Cardiac fibroblast (primary cell): ENCODE measurements around the gene MFRP.

ENCODE experiments used
- DNase-seq, 2 donors: peaks; one replicate each; pipeline versions ENCODE4 v3.0.0 to v3.0.0-alpha.2; 2010; ENCODE audit warnings: low read depth in 2 of 2
- H3K4me3 ChIP-seq, 2 donors: replicated peaks in 1 of 2; 1 replicate in 1 of 2; 2 replicates in 1 of 2; pipeline ENCODE4 v1.5.1; 2011; ENCODE audit warnings: low read depth in 2 of 2, low read length in 2 of 2, mild to moderate bottlenecking in 2 of 2, moderate library complexity in 1 of 2
- TF ChIP-seq, protein P1 (sequence below): IDR thresholded peaks from one replicate; pipeline ENCODE4 v1.5.1; 2011; ENCODE audit warnings: low read depth, mild to moderate bottlenecking, low read length, inconsistent platforms

The MFRP gene

DNA sequence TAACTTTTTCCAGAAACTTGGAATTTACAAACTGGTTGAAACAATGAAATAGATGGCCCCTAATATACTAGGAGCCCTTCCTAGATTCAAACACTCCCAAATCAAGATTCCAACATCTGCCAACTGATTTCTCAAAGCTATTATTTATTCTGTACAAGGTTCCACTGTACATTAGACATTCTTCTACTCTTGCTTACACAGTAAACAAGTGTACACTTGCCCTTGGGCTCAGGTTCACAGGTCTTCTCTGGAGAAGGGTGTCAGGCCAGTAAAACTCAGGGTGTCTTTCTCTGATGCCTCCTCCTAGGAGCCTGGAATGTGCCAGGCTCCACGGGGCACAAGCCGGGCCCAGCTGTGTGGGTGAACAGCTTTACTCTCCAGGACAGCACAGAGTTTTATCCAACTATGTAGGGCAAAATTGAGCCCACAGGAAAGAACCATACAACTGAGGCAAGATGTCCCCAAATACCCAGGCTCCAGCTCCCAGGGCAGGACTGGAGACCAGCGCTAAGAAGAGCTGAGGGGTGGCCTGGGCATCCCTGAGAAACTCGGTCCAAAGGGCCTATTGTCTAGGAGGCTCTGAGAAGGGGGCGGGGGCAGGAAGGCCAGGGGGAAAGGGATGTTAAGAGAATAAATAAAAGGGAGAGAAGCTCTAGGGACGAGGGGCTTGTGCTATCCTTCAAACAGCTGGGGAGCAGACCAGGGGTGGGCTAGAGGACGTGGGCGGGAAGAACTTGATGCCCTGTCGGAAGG is 8.8 kb upstream of the MFRP start:
- TF ChIP-seq, protein P1, sequence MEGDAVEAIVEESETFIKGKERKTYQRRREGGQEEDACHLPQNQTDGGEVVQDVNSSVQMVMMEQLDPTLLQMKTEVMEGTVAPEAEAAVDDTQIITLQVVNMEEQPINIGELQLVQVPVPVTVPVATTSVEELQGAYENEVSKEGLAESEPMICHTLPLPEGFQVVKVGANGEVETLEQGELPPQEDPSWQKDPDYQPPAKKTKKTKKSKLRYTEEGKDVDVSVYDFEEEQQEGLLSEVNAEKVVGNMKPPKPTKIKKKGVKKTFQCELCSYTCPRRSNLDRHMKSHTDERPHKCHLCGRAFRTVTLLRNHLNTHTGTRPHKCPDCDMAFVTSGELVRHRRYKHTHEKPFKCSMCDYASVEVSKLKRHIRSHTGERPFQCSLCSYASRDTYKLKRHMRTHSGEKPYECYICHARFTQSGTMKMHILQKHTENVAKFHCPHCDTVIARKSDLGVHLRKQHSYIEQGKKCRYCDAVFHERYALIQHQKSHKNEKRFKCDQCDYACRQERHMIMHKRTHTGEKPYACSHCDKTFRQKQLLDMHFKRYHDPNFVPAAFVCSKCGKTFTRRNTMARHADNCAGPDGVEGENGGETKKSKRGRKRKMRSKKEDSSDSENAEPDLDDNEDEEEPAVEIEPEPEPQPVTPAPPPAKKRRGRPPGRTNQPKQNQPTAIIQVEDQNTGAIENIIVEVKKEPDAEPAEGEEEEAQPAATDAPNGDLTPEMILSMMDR, result no peak
- H3K4me3 ChIP-seq, result no peak overlapping the region
- no peak for DNase-seq

DNA sequence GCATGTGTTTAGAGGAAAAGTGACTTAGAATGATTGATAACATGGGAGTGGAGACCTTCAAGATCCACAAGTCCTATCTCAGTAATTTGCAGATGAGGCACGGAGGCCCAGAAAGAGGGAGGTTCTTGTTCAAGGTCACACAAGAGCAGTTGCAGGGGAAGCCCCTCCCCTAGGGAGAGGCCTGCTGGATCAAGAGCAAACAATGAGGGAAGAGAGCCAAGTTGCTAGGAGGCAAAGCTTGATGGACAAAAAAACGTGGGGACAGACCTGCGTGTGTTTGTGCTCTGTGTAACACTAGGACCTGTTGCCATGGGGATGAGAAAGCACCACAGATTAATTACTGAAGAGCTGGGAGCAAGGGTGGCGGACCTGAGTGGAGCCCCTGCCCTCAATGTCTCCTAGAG is 6.4 kb upstream of the MFRP start:
- H3K4me3 ChIP-seq, result no peak overlapping the region
- TF ChIP-seq, protein P1, result no peak
- peak; percentile 20 to 84 for DNase-seq

DNA sequence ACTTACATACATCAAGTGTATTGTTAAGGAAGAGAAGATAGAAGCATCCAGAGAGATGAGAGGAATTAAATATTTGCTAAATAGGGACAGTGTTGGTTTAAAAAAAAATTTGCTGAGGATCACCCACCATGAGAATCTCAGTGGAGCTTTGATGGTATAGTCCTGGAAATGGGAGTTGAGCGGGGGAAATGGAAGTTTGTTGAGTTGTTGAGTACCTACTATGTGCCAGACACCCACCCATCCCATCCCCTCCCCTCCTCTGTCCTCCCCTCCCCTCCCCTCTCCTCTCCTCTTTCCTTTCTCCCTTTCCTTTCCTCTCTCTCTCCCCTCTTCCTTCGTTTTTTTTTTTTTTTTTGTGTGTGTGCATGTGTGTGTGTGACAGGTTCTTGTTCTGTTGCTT is 4.7 kb upstream of the MFRP start:
- no peak for DNase-seq
- H3K4me3 ChIP-seq, result no peak overlapping the region
- TF ChIP-seq, protein P1, result no peak

DNA sequence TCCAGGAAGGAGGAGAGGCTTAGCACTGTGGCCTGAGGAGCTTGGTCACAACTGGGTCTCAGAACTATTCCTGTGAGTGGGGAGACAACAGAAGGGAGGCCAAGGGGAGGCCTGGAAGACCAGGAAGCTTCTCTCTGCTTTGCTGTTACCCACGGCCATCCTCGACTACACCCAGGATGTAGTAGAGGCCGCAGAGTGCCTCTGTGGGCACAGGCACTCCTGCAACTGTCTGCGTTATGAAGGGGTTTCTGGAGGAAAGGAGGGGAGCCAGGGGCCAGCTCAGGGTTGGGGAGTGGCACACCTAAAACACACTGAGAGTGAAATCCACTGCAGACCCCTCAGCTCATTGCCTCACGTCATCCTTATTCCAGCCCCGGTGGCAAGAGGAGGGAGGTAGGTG is 3.8 kb upstream of the MFRP start:
- TF ChIP-seq, protein P1, result no peak
- H3K4me3 ChIP-seq, result no peak overlapping the region
- DNase-seq, result no peak

DNA sequence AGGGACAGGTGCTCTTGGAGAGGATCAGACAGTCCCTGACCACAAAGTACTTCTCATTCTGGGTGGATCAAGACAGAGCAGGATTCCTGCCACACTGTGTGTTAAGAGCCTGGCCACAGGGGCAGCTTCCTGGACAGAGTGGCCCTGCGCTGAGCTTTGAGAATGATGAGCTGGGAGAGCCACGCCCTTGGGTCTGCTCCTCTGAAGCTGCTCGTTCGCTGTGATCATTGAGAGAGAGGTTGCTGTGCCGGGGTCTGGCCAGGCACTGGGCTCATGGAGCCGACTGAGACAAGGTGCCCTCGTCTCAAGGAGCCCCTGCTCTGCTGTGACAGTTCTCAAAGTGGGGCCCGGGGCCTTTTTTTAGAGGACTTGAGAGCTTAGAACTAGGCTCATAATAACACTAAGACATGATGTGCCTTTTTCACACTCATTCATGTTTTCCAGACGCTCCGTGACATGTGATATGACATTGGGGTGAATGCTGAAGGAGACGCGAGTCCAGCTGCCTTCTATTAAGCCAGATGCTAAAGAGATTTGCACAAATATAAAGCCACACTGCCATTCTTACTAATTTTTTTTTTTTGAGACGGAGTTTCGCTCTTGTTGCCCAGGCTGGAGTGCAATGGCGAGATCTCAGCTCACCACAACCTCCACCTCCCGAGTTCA is 1.6 kb upstream of the MFRP start:
- TF ChIP-seq, protein P1, result no peak
- DNase-seq, result no peak
- no peak overlapping the region for H3K4me3 ChIP-seq

DNA sequence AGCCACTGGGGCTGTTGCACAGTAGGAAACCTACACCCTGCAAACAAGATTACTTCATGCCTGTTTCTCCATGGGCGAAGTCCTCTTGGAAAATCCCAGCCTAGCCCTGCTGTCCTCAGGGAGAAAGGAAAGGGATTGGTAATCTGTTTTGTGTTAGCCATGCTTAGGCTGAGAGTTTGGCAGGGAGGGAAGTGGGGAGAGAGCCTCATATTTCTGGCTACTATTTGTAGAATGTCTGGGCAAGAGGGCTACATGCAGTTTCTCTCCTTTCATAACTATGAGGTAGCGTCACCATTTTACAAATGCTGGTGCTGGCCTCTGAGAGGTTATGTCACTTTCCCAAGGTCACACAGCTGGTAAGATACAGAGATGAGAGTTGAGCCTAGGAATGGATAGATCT is 737 bp upstream of the MFRP start:
- DNase-seq, result no peak
- no peak overlapping the region for H3K4me3 ChIP-seq
- TF ChIP-seq, protein P1, result no peak
